ENCODE results near the gene FIS1. TPM values are rescaled to one million over a fixed set of nuclear protein-coding genes. Genes with fewer than 3 reads are reported as not detected.

FIS1 gene
- total RNA-seq, 2 experiments from 2014 or later = 81.2 to 82.3 TPM

DNA sequence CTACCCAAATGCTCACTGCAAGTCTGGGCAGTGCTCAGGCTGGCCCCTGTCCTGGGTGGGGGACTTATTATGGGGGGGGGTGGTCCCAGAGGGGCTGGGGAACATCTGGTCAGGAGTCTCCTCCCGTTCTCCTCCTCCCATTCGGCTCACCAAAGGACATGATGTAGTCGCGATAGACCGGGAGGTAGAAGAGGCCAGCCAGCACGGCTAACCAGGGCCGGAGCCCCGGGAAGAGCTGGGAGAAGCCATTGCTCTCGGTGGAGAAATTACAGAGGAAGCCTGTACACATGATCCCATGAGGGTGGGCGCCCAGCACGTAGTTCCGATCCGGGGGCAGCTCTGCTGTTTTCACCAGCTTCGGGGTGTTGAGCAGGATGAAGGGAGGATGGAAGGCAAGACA lies 46.4 kb downstream of the FIS1 start:
- no peak overlapping the region for H3K4me3 ChIP-seq (ENCODE audit: low read length)
- H3K4me1 Mint-ChIP-seq (ENCODE audit: low read depth) = peaks cover 6% of the 10 kb centered on the region
- H3K27ac ChIP-seq (ENCODE audit: low read depth in 1 of 2, low read length in 2 of 2) = no peak overlapping the region
- CTCF ChIA-PET = no interaction called here
- POLR2A ChIA-PET = no interaction called here
- H3K27me3 Mint-ChIP-seq = peaks cover 36% of the 10 kb centered on the region
- H3K36me3 Mint-ChIP-seq (ENCODE audit: low read depth) = no peaks in the 10 kb centered on the region
- H3K36me3 ChIP-seq (ENCODE audit: insufficient read depth, low read length) = no peaks in the 10 kb centered on the region
- DNase-seq (no peak), ATAC-seq (ENCODE audit: poor library complexity) (no peak)
- peaks cover 0 to 13% of the 10 kb centered on the region in 2 experiments for H3K9me3 ChIP-seq (ENCODE audit: control insufficient read depth in 1 of 2, insufficient read depth in 1 of 2, low read length in 2 of 2)
- H3K9me3 Mint-ChIP-seq = no peaks in the 10 kb centered on the region
- intact Hi-C loops (cut with DNase I, micrococcal nuclease) = no loop called here
- H3K4me3 Mint-ChIP-seq = no peak overlapping the region
- no peak overlapping the region for H3K27ac Mint-ChIP-seq
- H3K27me3 ChIP-seq (ENCODE audit: control insufficient read depth in 1 of 2, insufficient read depth in 2 of 2, low read length in 2 of 2) = peaks cover 18 to 24% of the 10 kb centered on the region in 2 experiments
- peaks cover 21% of the 10 kb centered on the region for H3K4me1 ChIP-seq (ENCODE audit: insufficient read depth, low read length)
- TF ChIP-seq, protein P1, sequence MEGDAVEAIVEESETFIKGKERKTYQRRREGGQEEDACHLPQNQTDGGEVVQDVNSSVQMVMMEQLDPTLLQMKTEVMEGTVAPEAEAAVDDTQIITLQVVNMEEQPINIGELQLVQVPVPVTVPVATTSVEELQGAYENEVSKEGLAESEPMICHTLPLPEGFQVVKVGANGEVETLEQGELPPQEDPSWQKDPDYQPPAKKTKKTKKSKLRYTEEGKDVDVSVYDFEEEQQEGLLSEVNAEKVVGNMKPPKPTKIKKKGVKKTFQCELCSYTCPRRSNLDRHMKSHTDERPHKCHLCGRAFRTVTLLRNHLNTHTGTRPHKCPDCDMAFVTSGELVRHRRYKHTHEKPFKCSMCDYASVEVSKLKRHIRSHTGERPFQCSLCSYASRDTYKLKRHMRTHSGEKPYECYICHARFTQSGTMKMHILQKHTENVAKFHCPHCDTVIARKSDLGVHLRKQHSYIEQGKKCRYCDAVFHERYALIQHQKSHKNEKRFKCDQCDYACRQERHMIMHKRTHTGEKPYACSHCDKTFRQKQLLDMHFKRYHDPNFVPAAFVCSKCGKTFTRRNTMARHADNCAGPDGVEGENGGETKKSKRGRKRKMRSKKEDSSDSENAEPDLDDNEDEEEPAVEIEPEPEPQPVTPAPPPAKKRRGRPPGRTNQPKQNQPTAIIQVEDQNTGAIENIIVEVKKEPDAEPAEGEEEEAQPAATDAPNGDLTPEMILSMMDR (IDR thresholded peaks at IDR 0.05) = no peak

- peaks cover 18 to 24% of the 10 kb centered on the region in 2 experiments for H3K27me3 ChIP-seq (ENCODE audit: control insufficient read depth in 1 of 2, insufficient read depth in 2 of 2, low read length in 2 of 2)
- no peaks in the 10 kb centered on the region for H3K9me3 Mint-ChIP-seq
Measured at GRCh38 chr7:101197991-101198390, 46.9 kb downstream of the FIS1 start.

DNA sequence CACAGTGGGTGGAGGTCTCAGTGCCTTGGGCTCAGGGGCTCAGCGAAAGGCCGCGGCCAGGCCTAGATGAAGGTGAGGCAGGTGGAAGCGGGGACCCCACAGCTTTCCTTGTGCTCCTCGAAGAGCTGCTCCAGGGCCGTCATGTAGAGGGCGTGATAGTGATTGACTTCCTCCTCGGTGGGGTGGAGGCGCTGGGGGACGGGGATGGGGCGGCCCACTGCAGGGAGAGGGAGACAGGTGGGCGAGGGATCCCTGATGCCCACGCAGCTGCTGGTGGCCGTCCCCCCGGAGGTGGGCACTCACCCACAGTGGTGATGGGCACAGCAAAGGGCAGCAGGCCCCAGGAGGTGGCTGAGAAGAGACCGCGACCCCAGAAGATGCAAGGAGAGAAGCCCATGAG lies 49.0 kb downstream of the FIS1 start:
- Histone ChIP-seq H3K27me3 (ENCODE audit: control insufficient read depth in 1 of 2, insufficient read depth in 2 of 2, low read length in 2 of 2) (peaks cover 7 to 10% of the 10 kb centered on the region in 2 experiments), H3K4me3 (ENCODE audit: low read length) (no peak overlapping the region), H3K27ac (ENCODE audit: low read depth in 1 of 2, low read length in 2 of 2) (no peak overlapping the region), H3K36me3 (ENCODE audit: insufficient read depth, low read length) (no peaks in the 10 kb centered on the region), H3K9me3 (ENCODE audit: control insufficient read depth in 1 of 2, insufficient read depth in 1 of 2, low read length in 2 of 2) (no peaks in the 10 kb centered on the region), H3K4me1 (ENCODE audit: insufficient read depth, low read length) (peaks cover 10% of the 10 kb centered on the region)
- H3K27ac Mint-ChIP-seq = no peak overlapping the region
- H3K27me3 Mint-ChIP-seq = peaks cover 29% of the 10 kb centered on the region
- ChIA-PET CTCF (no interaction called here), POLR2A (no interaction called here)
- H3K4me1 Mint-ChIP-seq (ENCODE audit: low read depth) = peaks cover 3% of the 10 kb centered on the region
- TF ChIP-seq, protein P1 (IDR thresholded peaks at IDR 0.05) = no peak
- intact Hi-C loops (cut with DNase I, micrococcal nuclease) = no loop called here
- no peaks in the 10 kb centered on the region for H3K36me3 Mint-ChIP-seq (ENCODE audit: low read depth)
- no peaks in the 10 kb centered on the region for H3K9me3 Mint-ChIP-seq
- DNase-seq (no peak), ATAC-seq (ENCODE audit: poor library complexity) (no peak)
- no peak overlapping the region for H3K4me3 Mint-ChIP-seq

More at GRCh38 chr7:101197991-101198390, 46.9 kb downstream of the FIS1 start:
- H3K9me3 ChIP-seq (ENCODE audit: control insufficient read depth in 1 of 2, insufficient read depth in 1 of 2, low read length in 2 of 2) = peaks cover 0 to 13% of the 10 kb centered on the region in 2 experiments
- no peak overlapping the region for H3K27ac ChIP-seq (ENCODE audit: low read depth in 1 of 2, low read length in 2 of 2)
- ATAC-seq (ENCODE audit: poor library complexity) (no peak), DNase-seq (no peak)
- H3K4me3 ChIP-seq (ENCODE audit: low read length) = no peak overlapping the region
- Mint-ChIP-seq H3K4me1 (ENCODE audit: low read depth) (peaks cover 6% of the 10 kb centered on the region), H3K4me3 (no peak overlapping the region), H3K27ac (no peak overlapping the region), H3K27me3 (peaks cover 34% of the 10 kb centered on the region), H3K36me3 (ENCODE audit: low read depth) (no peaks in the 10 kb centered on the region)
- H3K4me1 ChIP-seq (ENCODE audit: insufficient read depth, low read length) = peaks cover 17% of the 10 kb centered on the region
- intact Hi-C loops (cut with DNase I, micrococcal nuclease) = no loop called here
- H3K36me3 ChIP-seq (ENCODE audit: insufficient read depth, low read length) = no peaks in the 10 kb centered on the region
- POLR2A ChIA-PET = no interaction called here
- CTCF ChIA-PET = no interaction called here
- TF ChIP-seq, protein P1 (IDR thresholded peaks at IDR 0.05) = no peak

Other genes with a start within 250 kb of the FIS1 start
- not detected for gene MUC17, start 225.0 kb downstream of the FIS1 start, total RNA-seq
- gene TRIM56, start 159.6 kb downstream of the FIS1 start, total RNA-seq = 10 to 100 TPM; 29.9 to 31.8 TPM
- under 1 TPM in 1 of 2 experiments, not detected in 1; 0.11 TPM for gene SERPINE1, start 118.0 kb downstream of the FIS1 start, total RNA-seq
- gene AP1S1, start 90.6 kb downstream of the FIS1 start, total RNA-seq = 1 to 10 TPM; 3.0 to 3.9 TPM
- not detected for gene VGF, start 79.5 kb downstream of the FIS1 start, total RNA-seq
- not detected for gene NAT16, start 64.8 kb downstream of the FIS1 start, total RNA-seq
- under 1 TPM in 1 of 2 experiments, not detected in 1; 0.11 TPM for gene MOGAT3, start 44.0 kb downstream of the FIS1 start, total RNA-seq
- 10 to 100 TPM; 13.8 to 15.9 TPM for gene PLOD3, start 27.5 kb downstream of the FIS1 start, total RNA-seq
- gene ZNHIT1, start 26.9 kb downstream of the FIS1 start, total RNA-seq = 10 to 100 TPM; 28.4 to 30.6 TPM
- gene CLDN15, start 7.3 kb downstream of the FIS1 start, total RNA-seq = 10 to 100 TPM; 12.6 to 15.2 TPM
- 1 to 10 TPM; 2.7 to 3.3 TPM for gene IFT22, start 76.7 kb upstream of the FIS1 start, total RNA-seq
- not detected for gene COL26A1, start 117.8 kb upstream of the FIS1 start, total RNA-seq